Islet of Langerhans (tissue), 1 donor: Measurements from ENCODE around the gene NDP.
A peak's percentile ranks its signal among the peaks of the same experiment; 100 is the strongest.
"Not testable (repeated sequence)": the region's sequence is repeated elsewhere in the genome, so short reads cannot be mapped to it uniquely, and the experiment has no call there.

ENCODE experiments used
- FAIRE-seq: peaks from one replicate; lab custom pipeline; 2011; peaks lifted over from hg19 to GRCh38; lab: Jason Lieb, UNC

Gene NDP

DNA sequence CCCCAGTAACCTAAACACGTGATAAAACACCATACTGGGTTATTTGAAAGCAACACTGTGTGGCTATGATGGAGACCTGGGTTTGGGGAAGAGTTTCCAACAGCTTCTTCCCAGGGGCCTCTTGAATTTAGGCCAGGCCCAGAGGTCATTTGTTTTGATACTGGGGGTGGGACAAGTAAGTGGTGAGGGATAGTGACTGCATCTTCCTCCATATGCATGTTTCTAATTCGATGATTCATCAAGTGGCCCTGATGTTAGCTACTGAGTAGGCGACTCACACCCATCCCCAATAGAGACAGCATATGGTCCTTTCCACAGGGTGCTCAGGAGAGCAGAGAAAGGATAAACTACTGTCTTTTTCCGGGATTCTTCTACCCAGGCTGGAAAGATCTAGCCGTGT lies 2.7 kb downstream of the NDP start:
- no peak for FAIRE-seq

- no peak for FAIRE-seq
Observed at GRCh38 chrX:43969504-43970501, 3.4 kb downstream of the NDP start.

DNA sequence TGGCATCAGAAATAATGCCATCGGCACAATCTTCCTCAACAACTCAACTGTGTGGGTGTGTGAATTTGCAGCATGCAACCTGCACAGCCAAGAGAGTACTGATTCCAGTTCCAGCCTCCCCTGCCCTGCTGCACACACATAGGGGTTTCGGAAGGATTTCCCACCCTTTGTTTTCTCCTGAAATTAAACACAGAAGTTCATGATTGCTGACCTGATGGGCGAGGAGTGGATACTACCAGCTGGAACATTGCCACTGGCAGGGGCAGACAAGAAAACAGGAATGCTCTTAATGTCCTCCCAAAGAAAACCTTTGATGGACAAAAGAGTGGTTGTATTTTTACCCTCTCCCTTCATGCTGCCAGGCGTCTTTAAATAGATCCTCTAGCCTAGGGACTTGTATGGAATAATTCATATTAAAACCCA lies 4.8 kb downstream of the NDP start:
- FAIRE-seq = no peak

DNA sequence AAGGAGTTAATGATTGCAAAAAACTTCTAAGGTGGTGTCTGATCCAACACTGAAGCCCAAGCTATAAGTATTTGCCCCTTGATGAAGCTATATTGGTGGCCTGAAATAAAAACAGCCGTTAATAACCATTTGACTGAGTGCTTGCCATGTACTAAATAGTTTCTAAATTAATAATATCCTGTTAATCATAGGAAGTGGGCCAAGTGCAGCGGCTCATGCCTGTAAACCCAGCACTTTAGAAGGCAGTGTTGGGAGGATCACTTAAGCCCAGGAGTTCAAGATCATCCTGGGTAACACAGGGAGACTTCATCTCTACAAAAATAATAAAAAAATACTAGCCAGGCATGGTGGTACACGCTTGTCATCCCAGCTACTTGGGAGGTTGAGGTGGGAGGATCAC lies 8.3 kb downstream of the NDP start:
- no peak for FAIRE-seq

DNA sequence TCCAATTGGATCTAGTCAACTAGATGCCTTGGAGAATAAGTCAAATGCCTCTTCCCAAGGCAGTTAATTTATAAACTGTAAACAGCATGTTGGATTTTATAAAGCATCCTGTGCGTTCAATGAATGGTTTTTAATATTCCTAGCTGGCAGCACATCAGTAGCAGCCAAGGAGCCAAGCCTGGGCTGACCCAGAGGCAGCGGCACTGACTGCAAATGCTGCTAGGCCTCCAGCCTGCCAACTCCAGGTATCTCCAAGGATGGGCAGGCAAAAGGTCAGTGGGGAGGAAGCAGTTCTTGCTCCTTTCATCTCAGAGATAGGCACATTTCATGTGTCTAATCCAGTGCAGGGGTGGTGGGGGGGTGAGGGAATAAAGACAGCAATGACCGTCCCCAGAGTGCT lies 9.5 kb downstream of the NDP start:
- FAIRE-seq = no peak

GRCh38 chrX:43962636-43963035 lies 10.6 kb downstream of the NDP start:
- no peak for FAIRE-seq

GRCh38 chrX:43961699-43962098 lies 11.5 kb downstream of the NDP start:
- no peak for FAIRE-seq

DNA sequence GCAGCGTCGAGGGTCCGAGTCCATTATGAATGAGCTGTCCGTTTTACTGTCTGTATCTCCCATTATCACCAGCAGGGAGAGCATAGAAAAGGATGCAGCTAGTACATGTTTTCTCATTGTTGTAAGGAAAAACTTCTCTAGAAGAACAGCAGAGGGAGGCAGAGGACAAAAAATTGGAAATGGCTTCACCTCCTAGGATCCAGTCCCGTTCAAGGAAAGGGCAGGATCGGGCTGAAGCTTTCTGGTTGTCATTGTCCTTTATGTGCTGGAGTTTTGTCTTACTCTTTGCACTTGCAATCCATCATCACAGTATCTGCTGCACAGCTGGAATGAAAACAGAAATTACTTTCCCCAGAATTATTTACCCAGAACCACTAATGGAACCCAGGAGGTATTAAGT lies 14.7 kb downstream of the NDP start:
- FAIRE-seq = peak; percentile 97

- FAIRE-seq = no peak
Observed at GRCh38 chrX:43956034-43956433, 17.2 kb downstream of the NDP start.

GRCh38 chrX:43953218-43953617 lies 20.0 kb downstream of the NDP start:
- no peak for FAIRE-seq

DNA sequence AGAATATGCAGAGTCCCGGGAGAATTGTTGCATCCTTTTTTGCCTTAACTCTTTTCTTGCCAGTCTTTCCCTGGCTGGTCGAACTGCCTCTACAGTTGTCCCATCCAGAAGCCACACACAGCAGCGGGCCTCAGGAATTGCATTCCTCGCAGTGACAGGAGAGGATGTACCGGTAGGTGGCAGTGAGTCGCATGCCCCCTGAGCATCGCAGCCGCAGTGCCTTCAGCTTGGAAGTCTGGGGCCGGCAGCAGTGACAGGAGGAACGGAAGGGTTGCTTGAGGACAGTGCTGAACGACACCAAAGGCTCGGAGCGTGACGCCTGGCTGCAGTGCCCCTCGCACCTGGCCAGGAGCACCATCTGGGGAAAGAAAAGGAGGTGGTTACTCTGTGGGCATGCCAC lies 23.5 kb downstream of the NDP start:
- no peak for FAIRE-seq

DNA sequence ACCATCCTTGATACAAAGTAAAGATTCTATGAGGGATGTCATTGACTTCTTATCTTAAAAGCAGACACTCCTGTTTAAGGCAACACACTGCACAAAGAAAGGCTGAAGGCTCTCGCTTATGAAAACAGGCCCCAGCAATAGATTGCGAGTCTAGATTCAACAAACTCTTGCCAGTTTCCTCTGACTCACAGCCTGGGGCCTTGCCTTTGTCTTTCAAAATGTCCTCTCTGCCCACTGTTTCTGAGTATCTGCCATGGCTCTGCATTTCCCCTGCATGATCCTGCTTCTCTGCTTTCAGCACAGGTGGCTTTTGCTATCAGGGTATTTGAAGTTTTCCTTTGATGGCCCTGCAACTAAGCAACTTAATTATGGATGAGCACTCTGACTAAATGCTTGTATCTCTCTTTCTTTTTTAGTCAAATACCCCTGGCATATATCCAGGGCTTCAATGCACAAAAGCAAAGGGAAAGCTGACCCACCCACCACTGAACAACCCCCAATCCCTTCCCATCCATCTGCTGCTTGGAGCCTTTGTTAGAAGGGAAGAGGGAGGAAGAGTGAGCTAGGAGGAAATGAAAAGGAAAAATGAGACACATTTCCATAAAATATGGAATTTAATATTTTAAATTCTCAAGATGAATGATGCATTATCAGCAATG lies 32.2 kb downstream of the NDP start:
- no peak for FAIRE-seq

- peak; percentile 86 for FAIRE-seq
Observed at GRCh38 chrX:43939187-43939926, 33.8 kb downstream of the NDP start.

GRCh38 chrX:43922032-43922431 lies 51.2 kb downstream of the NDP start:
- FAIRE-seq = not testable (repeated sequence)

- FAIRE-seq = not testable (repeated sequence)
Observed at GRCh38 chrX:43910772-43911171, 62.4 kb downstream of the NDP start.

GRCh38 chrX:43910012-43910411 lies 63.2 kb downstream of the NDP start:
- FAIRE-seq = no peak

- no peak for FAIRE-seq
Observed at GRCh38 chrX:43909141-43909540, 64.0 kb downstream of the NDP start.

GRCh38 chrX:43899878-43900815 lies 73.0 kb downstream of the NDP start:
- FAIRE-seq = no peak
